K562 (cell line): ENCODE results near the gene ZCCHC24. TPM values are rescaled to one million over a fixed set of nuclear protein-coding genes. Genes with fewer than 3 reads are reported as not detected.
A peak's percentile ranks its signal among the peaks of the same experiment; 100 is the strongest.

ENCODE experiments used
- BCLAF1 ChIP-seq, 2 experiments: fragments of 450-650 bp in 1 of 2; IDR thresholded peaks; 2 replicates each; pipeline ENCODE4 v1.6.1; 2011 to 2017; ENCODE audit warnings: low read depth in 2 of 2, antibody characterized with exemption in 1 of 2, borderline replicate concordance in 1 of 2, low read length in 1 of 2, mild to moderate bottlenecking in 1 of 2, mixed read lengths in 1 of 2; ENCODE audit not compliant: control insufficient read depth in 1 of 2
- CC2D1A ChIP-seq: fragments of 450-650 bp; IDR thresholded peaks from 2 replicates; pipeline ENCODE4 v1.6.1; 2017; ENCODE audit warnings: mild to moderate bottlenecking
- DPF2 ChIP-seq: fragments of 450-650 bp; IDR thresholded peaks from 2 replicates; pipeline ENCODE4 v1.6.1; 2016
- HES1 ChIP-seq: fragments of 450-650 bp; IDR thresholded peaks from 2 replicates; pipeline ENCODE4 v1.6.1; 2016; ENCODE audit warnings: low read depth, mild to moderate bottlenecking, moderate library complexity
- ID3 ChIP-seq, 2 experiments: fragments of 250-450 bp in 1 of 2; fragments of 450-650 bp in 1 of 2; sonication (Bioruptor Pico) in 1 of 2; IDR thresholded peaks; 2 replicates each; pipeline versions ENCODE4 v1.6.1 to v1.8.0; 2016 to 2021; ENCODE audit warnings: mild to moderate bottlenecking in 2 of 2, moderate library complexity in 2 of 2, missing compliant biosample characterization in 1 of 2, missing genetic modification characterization in 1 of 2
- MEIS2 ChIP-seq: fragments of 450-650 bp; IDR thresholded peaks from 2 replicates; pipeline ENCODE4 v1.6.1; 2014; ENCODE audit warnings: mild to moderate bottlenecking; ENCODE audit not compliant: partially characterized antibody
- NKRF ChIP-seq: fragments of 450-650 bp; IDR thresholded peaks from 2 replicates; pipeline ENCODE4 v1.6.1; 2016; ENCODE audit warnings: borderline replicate concordance
- PKNOX1 ChIP-seq: fragments of 450-650 bp; IDR thresholded peaks from 2 replicates; pipeline ENCODE4 v1.6.1; 2016
- RAD51 ChIP-seq: fragments of 450-650 bp; IDR thresholded peaks from 2 replicates; pipeline ENCODE4 v1.7.1; 2016; ENCODE audit warnings: low read depth, mild to moderate bottlenecking, borderline replicate concordance
- RCOR1 ChIP-seq, 2 experiments: IDR thresholded peaks; 2 replicates each; pipeline ENCODE4 v1.6.1; 2012; ENCODE audit warnings: low read depth in 2 of 2, low read length in 2 of 2, borderline replicate concordance in 1 of 2, improper control_type of control experiment in 1 of 2
- RNF2 ChIP-seq: sonication (generic); IDR thresholded peaks from 2 replicates; pipeline ENCODE4 v1.6.1; 2016
- SAFB2 ChIP-seq: fragments of 200-400 bp; formaldehyde crosslinking; IDR thresholded peaks from 2 replicates; pipeline ENCODE4 v1.6.1; 2018; ENCODE audit warnings: borderline replicate concordance, low read length, low read depth, moderate library complexity; ENCODE audit not compliant: severe bottlenecking
- SFPQ ChIP-seq: fragments of 200-400 bp; formaldehyde crosslinking; IDR thresholded peaks from 2 replicates; pipeline ENCODE4 v1.6.1; 2017; ENCODE audit warnings: mild to moderate bottlenecking, low read depth, low read length, moderate library complexity
- SNIP1 ChIP-seq: fragments of 450-650 bp; IDR thresholded peaks from 2 replicates; pipeline ENCODE4 v1.7.1; 2017; ENCODE audit warnings: low read depth, mild to moderate bottlenecking
- ZNF699 ChIP-seq: fragments of 250-450 bp; sonication (Bioruptor Pico); IDR thresholded peaks from 2 replicates; pipeline ENCODE4 v1.8.0; 2021; ENCODE audit warnings: mild to moderate bottlenecking, moderate library complexity; ENCODE audit not compliant: insufficient replicate concordance
- ZSCAN29 ChIP-seq: fragments of 450-650 bp; IDR thresholded peaks from 2 replicates; pipeline ENCODE4 v1.6.1; 2017
- polyA plus RNA-seq, 8 experiments: library from polyadenylated mRNA; depleted of rRNA in 4 of 8; stranded (reverse) in 5 of 8; unstranded in 3 of 8; fragments of >200 nt; fragmentation: Nextera tagmentation in 2 of 8; fragmentation: Illumina TruSeq in 1 of 8; extraction: Ambion mirVana in 2 of 8; extraction: Trizol in 1 of 8; gene quantifications; 2 replicates each; pipeline versions ENCODE4 v1.2.1 to v1.2.3, GENCODE V29; 2011 to 2014; ENCODE audit warnings: inconsistent platforms in 1 of 8, missing spikeins in 1 of 8
- total RNA-seq, 7 experiments: library from RNA; depleted of rRNA in 6 of 7; stranded (reverse); fragments of >200 nt in 6 of 7; fragmentation: Illumina TruSeq in 2 of 7; extraction: Trizol in 2 of 7; gene quantifications; 2 replicates each; pipeline versions ENCODE4 v1.2.1 to v1.2.3, GENCODE V29; 2011 to 2021; ENCODE audit warnings: low replicate concordance in 1 of 7

Gene ZCCHC24
- total and polyA plus RNA-seq, 9 of the 15 experiments (the other 6 are each of a cell fraction or from before 2014, with no cell fraction given) = 0.84 to 11.0 (median 4.6) TPM

- TF ChIP-seq HES1 (peak; percentile 58), RNF2 (peak; percentile 27; the same call in 1 of the 2 replicates), SNIP1 (peak; percentile 72), RAD51 (no peak), BCLAF1 (IDR thresholded peaks at IDR 0.05; ENCODE audit: borderline replicate concordance in 1 of 2, control insufficient read depth in 1 of 2, low read depth in 2 of 2, low read length in 1 of 2) (peak in 1 of 2 experiments; percentile 80; a peak in 2 of 4 replicates), SFPQ (no peak), CC2D1A (peak; percentile 91), ZNF699 (CRISPR knock-in tag) (no peak), PKNOX1 (peak; percentile 60; the same call in 1 of the 2 replicates), MEIS2 (no peak), ID3 (CRISPR knock-in tag; IDR thresholded peaks at IDR 0.05) (no peak), ID3 (tag; IDR thresholded peaks at IDR 0.05) (peak; percentile 35), SAFB2 (no peak), DPF2 (peak; percentile 98), NKRF (peak; percentile 94), RCOR1 (IDR thresholded peaks at IDR 0.05; ENCODE audit: borderline replicate concordance in 1 of 2, low read depth in 2 of 2, low read length in 2 of 2) (peak in 1 of 2 experiments; percentile 4; a peak in 1 of 4 replicates), ZSCAN29 (no peak)
Observed at GRCh38 chr10:79445977-79446757, 743 bp upstream of the ZCCHC24 start (continued).
